HL-60/S4 (cell line): ENCODE results near the gene PDCL3.

ENCODE experiments used
- in situ Hi-C: fragments of 300-500 bp; cut with MboI; formaldehyde crosslinking; loops from 2 replicates; pipeline ENCODE4 v1.14.3; 2022; ENCODE audit warnings: low sequenced_read_pairs

PDCL3 gene

DNA sequence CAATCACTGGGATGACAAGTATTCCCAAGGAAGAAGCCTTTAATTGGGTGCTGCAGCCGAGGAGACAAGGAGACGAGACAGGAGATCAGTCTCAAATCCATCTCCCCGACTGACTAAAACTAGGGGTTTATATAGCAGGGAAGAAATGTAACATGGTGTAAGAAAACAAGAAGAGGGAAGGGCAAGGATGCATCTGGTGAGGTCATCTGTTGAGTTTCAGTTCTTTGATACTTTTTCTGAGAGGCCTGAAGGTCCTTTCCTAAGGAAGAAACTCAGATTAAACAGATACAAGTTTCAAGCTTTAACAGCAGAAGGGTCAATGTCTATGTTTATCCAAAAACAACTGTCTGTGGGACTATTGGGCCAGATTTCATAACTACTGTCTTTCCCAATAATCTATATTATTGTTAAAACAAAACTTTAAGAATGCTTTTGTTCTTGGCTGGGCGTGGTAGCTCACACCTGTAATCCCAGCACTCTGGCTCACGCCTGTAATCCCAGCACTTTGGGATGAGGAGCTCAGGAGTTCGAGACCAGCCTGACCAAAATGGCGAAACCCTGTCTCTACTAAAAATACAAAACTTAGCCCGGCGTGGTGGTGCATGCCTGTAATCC lies 2.5 kb upstream of the PDCL3 start:
- in situ Hi-C loops = no loop called here

DNA sequence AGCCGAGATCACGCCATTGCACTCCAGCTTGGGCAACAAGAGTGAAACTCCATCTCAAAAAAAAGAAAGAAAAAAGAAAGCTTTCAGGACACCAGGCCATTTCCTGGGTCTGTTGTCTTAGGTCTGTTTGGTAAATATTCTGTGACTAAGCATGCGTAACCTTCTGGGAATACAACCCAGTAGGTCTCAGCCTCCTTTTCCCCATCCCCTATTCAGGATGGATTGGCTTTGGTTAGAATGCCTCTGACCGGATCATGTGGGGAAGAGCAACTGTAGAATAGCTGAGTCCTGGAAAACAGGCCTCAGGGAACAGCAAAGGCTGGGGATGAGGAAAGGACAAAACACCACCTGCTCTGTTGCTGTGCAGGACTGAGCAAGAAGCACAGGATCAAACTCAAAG lies 1.6 kb upstream of the PDCL3 start:
- in situ Hi-C loops = no loop called here

DNA sequence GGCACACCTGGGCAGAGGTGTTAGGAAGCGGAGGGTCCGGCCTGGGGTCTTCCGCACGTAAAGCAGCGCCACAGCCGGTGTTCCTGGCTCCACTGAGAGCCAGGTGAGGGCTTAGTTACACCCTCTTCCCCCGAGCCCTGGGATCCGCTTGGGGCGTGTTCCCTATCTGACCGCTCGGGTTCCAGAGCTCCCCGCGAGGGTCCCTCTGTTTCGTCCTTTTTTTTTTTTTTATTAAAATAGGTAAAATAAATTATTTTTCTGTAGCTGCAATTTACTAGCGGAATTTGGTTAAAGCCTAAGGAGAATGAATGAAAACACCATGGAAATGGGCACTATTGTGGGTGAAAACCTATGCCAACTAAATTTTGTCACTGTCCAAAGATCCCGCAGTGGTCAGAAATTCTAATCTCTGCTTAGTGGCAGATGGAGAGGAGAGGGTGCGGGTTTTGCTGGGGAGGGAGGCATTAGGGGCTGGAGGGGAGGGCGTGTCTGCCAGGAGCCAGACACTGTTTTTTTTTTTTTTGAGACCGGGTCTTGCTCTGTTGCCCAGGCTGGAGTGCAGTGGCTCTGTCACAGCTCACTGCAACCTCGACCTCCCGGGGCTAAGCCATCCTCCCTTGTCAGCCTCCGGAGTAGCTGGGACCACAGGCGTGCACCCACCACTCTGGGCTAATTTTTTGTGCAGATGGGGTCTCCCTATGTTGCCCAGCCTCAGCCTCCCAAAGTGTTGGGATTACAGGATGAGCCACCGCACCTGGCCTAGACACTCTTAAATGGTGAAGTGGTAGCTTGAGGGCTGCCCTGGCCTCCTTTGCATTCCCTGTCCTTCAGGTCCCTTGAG lies 834 bp downstream of the PDCL3 start:
- in situ Hi-C loops = no loop called here

DNA sequence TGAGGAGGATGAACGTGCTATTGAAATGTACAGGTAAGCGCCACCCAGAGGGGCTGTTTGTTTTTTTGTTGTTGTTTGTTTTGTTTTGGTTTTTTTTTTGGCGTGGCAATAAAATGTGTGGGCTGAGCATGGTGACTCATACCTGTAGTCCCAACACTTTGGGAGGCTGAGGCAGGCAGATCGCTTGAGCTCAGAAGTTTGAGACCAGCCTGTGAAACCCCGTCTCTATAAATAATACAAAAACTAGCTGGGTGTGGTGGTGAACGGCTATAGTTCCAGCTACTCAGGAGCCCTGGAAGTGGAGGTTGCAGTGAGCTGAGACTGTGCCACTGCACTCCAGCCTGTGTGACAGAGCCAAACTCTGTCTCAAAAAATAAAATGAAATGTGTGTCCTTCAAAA lies 6.2 kb downstream of the PDCL3 start:
- in situ Hi-C loops = no loop called here

DNA sequence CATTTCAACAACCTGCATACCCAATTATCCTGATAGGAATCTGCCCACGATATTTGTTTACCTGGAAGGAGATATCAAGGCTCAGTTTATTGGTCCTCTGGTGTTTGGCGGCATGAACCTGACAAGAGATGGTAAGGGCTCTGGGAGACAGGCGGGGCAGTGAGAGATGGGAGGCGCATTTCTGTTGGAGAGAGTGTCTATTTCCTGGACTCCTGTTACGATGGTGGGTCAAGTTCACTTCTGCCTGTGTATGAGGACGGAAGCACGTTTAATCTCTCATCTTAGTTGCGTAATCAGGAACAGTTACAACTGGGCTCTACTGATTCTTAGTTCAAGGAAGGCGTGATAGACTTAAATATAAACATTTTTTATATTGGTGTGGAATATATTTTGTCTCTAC lies 8.9 kb downstream of the PDCL3 start:
- in situ Hi-C loops = no loop called here

DNA sequence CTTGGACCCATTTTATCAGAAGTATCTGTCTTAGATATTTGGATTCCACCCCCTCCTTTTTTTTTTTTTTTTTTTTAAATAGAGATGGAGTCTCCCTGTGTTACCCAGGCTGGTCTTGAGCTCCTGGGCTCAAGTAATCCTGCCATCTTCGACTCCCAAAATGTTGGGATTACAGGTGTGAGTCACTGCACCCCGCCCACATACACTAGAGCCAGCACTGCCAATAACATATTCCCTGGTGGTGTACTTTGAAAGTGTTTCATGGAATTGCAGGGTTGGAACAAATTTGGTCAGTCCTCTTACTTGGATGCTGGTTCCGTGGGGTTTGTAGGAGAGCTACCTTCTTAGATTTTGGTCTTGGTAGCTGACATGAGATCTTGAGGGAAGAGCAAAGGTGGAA lies 15.0 kb downstream of the PDCL3 start:
- in situ Hi-C loops = no loop called here

DNA sequence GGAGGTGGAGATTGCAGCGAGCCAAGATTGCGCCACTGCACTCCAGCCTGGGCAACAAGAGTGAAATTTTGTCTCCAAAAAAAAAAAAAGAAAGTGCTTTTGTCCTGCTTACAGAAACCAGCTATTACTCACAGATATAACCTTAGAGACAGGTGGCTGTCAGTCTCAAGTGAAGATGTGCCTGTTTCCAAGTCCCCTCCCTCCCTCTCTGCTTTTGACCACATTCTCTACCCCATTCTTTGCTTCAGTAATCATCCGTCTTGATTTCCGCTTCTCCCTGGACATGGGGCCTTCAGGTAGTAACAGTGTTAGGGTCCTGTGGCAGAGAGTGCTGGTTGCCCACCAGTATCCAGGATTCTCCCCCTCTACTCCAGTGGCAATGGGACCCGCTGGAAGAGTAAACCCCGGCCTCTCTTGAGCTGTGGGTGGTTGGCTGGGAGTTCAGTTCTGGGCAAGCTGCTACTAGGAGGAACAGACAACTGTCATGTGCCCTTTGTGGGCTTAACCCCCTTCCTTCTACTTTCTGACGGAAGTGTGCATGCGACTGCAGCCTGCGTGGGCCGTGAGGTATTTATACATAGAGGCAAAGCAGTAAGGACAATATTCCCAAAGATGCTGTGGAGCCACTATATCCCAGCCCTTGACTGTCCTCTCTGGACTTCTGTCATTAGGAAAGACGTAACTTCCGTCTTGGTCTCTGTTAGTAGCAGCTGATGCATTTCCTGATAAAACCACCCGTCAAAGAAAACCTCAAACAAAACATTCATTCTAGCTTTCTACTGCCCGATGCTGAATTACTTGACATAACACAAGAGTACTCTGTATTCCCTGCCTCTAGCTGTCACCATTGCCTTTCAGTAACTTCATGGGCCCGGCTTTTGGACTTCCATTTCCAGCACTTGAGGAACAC lies 17.8 kb downstream of the PDCL3 start:
- in situ Hi-C loops = no loop called here

DNA sequence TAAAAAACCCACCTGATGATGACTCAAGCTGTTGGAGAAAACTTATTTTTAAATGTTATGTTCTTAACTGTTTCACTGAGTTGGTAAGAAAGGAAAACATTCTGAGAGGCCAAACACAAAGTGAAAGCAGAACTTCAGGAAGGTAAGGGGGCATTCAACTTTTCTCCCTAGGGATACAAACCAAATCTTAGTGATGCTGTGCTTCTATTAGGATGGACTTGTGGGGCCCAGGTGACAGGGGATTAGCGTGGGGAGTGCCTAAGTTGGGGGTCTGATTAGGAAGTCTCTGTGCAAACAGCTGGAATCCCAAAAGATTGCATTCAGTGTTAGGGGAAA lies 18.5 kb downstream of the PDCL3 start:
- in situ Hi-C loops = no loop called here

DNA sequence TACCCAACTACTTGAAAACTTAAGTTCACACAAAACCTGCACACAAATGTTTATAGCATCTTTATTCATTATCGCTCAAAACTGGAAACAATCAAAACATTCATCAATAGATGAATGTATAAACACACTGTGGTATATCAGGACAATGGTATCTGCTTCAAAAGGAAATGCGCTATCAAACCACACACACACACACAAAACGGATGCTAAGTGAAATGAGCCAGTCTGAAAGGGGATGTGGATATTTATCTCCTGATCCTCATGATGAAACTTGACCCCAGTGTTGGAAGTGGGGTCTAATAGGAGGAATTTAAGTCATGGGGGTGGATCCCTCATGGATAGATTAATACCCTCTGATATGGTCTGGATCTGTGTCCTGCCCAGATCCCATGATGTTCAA lies 22.0 kb downstream of the PDCL3 start:
- in situ Hi-C loops = no loop called here

DNA sequence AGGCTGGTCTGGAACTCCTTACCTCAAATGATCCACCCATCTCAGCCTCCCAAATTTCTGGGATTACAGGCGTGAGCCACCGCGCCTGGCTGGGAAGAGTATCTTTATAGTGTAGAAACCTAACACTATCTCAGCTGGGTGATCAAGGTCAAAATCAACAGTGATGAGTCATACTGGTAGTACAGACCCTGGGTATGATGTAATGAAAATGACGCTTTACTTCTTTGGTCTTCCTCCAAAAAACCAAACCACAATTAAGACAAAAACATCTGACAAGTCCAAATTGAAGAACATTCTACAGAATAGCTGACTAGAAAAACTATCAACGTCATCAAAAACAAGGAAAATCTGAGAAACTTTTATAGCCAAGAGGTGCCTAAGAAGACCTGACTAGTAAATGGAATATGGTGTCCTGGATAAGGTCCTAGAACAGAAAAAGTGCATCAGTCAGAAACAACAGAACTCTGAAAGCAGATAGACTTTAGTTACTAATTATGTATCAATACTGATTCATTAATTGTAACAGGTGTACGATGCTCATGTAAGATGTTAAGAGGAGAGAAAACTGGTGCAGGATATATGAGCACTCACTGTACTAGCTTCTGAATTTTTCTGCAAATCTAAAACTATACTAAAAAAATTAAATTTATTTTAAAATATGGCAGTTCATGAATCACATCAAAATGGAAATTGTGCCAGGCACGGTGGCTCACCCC lies 25.4 kb downstream of the PDCL3 start:
- in situ Hi-C loops = no loop called here

DNA sequence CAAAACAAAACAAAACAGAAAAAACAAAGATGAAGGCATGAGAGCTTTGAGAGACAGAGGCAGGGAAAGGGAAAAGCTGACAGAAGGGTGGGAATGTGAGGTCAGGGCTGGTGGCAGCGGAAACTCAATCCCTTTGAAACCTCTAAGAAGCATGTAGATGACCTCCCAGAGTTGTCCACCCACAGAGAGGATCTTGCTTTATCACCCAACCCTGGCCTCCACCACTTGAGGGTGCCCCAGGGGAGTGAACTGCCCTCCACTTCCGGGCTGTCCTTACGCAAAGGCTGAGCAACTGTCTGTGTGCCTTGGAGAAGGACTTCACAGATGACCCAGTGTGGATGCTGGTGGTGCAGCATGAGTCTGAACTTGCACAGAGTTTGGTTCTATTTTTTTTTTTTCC lies 26.7 kb downstream of the PDCL3 start:
- in situ Hi-C loops = no loop called here

DNA sequence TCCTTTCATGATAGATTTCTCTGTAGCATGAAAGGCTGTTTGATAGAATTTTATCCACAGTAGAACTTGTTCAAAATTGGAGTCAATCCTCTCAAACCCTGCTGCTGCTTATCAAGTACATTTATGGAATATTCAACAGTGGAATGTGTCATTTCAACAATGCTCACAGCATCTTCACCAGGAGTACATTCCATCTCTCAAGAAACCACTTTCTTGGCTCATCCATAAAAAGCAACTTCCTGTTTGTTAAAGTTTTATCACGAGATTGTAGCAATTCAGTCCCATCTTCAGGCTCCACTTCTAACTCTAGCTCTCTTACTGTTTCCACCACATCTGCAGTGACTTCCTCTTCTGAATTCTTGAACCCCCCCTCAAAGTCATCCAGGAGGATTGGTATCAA lies 29.4 kb downstream of the PDCL3 start:
- in situ Hi-C loops = no loop called here

DNA sequence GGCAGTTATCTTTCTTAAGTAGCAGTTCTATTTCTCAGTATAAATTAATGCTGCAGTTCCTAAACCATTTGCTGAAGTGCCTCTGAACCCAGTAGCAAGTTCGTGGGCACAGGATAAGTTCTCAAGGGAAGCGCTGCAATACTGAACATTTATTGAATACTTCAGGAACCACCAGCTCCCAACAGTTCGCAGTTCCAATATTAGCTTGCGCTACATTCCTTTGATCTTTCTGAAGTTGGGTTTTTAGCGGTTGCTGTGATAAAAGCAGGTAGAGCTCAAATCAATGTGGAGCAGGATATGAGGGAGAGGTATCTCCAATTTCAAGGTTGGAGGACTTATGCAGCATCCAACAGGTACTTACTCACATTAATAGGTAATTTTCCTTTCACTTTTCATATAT lies 33.7 kb downstream of the PDCL3 start:
- in situ Hi-C loops = no loop called here

DNA sequence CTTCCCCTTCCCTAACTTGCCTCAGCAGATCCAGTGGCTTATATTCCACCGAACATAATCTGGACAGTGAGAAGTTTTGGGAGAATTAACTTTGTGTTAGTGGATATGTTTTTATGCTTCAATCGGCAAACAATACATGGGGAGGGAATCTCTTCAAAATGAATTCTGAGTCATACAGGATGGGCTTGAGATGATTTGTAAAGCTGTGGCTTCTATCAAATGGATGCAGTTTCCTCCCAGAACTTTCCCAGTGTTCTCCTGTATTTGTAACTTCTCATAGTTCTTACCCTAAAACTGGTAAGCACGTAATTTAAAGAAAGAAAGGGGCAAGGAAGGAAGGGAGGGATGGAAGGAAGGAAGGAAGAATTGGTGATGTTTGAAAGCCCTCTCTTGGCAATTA lies 36.8 kb downstream of the PDCL3 start:
- in situ Hi-C loops = no loop called here

DNA sequence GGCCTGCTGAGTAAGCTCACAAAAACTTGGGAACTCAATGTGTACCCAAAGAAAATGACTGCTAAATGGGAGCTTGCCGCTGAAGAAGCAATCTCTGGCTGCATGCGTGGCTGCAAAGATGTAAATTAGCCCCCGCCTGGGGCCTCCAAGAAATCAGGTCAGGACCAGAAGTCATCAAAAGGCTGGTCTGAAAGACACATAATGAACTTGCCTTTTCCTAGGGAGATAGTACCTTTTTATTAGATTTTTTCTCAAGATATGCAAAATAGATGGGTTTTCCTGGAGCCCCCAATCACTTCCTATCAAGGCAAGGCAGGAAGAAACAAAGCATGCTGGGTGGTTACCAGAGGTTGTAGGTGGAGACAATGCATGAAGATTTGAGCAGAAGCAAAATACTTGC lies 38.9 kb downstream of the PDCL3 start:
- in situ Hi-C loops = loop anchor here (25.0 kb wide), 1 partner anchor 611 kb away; no protein-coding TSS in a partner anchor

DNA sequence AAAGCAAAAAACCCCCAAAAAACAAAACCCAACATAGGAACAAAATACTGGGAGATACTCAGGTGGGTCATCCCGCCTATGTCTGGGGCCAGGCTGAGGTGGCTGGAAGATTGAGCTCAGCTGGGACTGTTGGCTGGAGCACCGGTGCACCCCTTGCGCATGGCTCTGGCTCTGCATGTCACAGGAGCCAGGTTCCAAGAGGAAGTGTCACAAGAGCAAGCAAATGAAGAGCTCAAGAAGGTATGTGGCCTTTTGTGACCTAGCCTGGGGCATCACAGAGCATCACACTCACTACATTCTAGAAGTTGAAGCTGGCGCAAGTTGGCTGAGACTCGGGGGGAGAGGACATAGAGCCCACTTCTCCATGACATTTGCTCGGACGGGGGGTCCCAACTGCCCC lies 40.6 kb downstream of the PDCL3 start:
- in situ Hi-C loops = loop anchor here (25.0 kb wide), 1 partner anchor 609 kb away; no protein-coding TSS in a partner anchor

DNA sequence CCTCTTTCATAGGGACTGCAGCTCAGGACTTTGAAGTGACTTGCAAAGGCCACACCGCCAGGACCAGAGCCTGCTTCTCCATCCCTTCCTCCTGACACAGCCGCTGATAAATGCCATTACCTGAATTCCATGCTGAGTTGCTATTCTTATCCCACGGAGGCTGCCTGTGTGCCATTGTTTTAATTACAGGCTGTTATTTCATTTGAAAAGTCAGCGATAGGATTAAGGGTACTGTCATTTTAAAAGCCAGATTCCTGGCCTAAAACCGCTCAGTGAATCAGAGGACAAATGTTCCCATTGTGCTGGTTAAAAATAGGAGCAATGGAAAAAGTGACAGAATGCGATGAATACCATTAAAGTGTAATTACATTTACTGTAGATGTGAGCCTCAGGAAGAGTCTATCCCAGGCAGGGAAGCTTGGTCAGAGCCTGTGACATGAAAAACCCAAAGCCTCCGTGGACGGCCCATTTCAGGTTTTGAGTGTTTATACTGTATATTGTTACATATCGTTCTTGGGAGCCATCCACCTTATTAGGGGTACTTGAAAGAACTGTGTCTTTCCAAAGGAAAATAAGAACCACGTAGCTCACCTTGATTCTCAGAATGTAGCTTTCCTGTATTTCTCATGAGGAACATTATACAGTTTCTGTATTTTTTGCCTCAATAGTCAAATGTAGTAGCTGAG lies 41.3 kb downstream of the PDCL3 start:
- in situ Hi-C loops = loop anchor here (25.0 kb wide), 1 partner anchor 608 kb away; no protein-coding TSS in a partner anchor

DNA sequence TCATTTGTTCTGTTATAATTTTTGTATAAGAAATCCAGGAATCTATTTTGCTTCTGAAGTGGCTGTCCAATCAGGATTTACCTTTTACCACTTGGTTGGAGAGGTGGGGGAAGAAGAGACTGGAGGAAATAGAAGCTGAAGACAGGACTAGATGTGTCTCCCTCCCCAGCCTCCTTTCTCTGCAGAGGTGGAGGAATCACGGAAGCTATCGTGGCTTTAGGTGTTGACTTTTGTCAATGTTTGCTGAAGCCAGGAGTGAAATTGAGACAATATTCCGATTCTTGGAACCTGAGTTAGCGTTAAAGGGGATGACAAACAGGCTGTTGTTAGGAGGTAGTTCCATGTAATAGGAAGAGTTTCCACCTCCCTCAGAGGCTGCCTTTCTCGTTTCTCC lies 43.5 kb downstream of the PDCL3 start:
- in situ Hi-C loops = loop anchor here (25.0 kb wide), 1 partner anchor 606 kb away; no protein-coding TSS in a partner anchor

DNA sequence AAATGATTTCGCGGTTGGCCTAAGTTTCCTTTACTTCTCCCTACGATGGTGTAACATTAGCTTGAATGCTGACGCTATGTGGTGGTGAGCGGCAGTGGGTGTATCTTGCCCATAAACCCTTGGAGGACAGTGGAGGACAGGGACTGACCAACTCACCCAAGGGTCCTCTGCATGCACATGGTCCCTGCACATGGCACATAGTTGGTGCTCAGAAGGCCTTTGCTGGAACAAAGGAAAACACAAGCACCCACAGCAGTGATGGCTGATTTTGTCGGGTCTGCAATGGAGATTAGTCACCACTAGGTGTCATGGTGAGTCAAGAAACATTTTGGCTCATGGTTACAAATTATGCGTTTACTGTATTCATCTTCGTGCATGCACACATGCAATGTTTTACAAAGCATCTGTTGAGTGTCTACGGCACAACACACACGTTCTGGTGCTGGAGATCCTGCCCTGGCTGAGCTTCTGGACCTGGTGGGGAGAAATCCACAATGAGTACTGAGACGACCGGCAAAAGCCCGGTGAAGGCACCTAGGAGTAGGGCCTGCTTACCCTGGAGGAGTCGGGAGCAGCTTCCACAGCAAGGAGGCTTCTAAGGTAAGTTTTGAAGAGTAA lies 44.0 kb downstream of the PDCL3 start:
- in situ Hi-C loops = loop anchor here (25.0 kb wide), 1 partner anchor 605 kb away; no protein-coding TSS in a partner anchor

DNA sequence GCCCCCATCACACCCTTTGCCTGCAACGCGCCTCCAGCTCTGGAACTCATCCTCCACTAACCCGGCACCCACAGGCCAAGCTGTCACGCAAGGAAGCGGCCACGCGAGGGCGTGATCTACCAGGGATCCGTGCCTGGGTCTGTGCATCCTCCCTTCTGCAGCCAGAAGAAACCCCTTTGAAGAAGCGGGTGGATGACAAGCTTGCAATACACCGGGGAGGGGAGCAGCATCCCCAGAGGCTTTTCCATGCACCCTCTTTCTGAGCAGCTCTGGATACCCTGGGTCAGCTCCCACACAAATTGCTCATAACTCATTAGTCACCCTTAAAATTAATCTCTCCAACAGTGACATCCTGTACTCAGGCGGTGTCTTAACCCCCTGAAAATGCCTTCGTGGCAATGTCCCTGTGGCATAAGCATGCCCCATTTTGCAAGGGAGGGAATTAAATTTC lies 47.6 kb downstream of the PDCL3 start:
- in situ Hi-C loops = loop anchor here (5.0 to 25.0 kb wide), 2 partner anchors 382 to 602 kb away; no protein-coding TSS in a partner anchor
